ENCODE results near the gene PFDN4. TPM values are rescaled to one million over a fixed set of nuclear protein-coding genes. Genes with fewer than 3 reads are reported as not detected.

PFDN4 gene
- total RNA-seq, 1 donor from 2014 or later, result 28.4 TPM

- Mint-ChIP-seq H3K9me3 (no peaks in the 10 kb centered on the region), H3K4me3 (no peak overlapping the region)
- DNase-seq (ENCODE audit: extremely low spot score, unreplicated experiment), result no peak
Observed at GRCh38 chr20:54176610-54177009, 31.3 kb upstream of the PFDN4 start.

GRCh38 chr20:54177378-54177777 lies 30.5 kb upstream of the PFDN4 start:
- Mint-ChIP-seq H3K9me3 (no peaks in the 10 kb centered on the region), H3K27me3 (peaks cover 45% of the 10 kb centered on the region), H3K36me3 (no peaks in the 10 kb centered on the region), H3K4me1 (ENCODE audit: unreplicated experiment) (peaks cover 12% of the 10 kb centered on the region), H3K4me3 (no peak overlapping the region), H3K27ac (no peak overlapping the region)
- DNase-seq (ENCODE audit: extremely low spot score, unreplicated experiment), result no peak
- TF ChIP-seq, protein P1, sequence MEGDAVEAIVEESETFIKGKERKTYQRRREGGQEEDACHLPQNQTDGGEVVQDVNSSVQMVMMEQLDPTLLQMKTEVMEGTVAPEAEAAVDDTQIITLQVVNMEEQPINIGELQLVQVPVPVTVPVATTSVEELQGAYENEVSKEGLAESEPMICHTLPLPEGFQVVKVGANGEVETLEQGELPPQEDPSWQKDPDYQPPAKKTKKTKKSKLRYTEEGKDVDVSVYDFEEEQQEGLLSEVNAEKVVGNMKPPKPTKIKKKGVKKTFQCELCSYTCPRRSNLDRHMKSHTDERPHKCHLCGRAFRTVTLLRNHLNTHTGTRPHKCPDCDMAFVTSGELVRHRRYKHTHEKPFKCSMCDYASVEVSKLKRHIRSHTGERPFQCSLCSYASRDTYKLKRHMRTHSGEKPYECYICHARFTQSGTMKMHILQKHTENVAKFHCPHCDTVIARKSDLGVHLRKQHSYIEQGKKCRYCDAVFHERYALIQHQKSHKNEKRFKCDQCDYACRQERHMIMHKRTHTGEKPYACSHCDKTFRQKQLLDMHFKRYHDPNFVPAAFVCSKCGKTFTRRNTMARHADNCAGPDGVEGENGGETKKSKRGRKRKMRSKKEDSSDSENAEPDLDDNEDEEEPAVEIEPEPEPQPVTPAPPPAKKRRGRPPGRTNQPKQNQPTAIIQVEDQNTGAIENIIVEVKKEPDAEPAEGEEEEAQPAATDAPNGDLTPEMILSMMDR (conservative IDR thresholded peaks at IDR 0.05), result no peak

More at GRCh38 chr20:54176610-54177009, 31.3 kb upstream of the PFDN4 start:
- TF ChIP-seq, protein P1 (conservative IDR thresholded peaks at IDR 0.05), result no peak
- Mint-ChIP-seq H3K4me1 (ENCODE audit: unreplicated experiment) (peaks cover 12% of the 10 kb centered on the region), H3K27me3 (peaks cover 52% of the 10 kb centered on the region), H3K36me3 (no peaks in the 10 kb centered on the region), H3K27ac (no peak overlapping the region)

- TF ChIP-seq, protein P1 (conservative IDR thresholded peaks at IDR 0.05), result no peak
- Mint-ChIP-seq H3K27ac (no peak overlapping the region), H3K4me3 (no peak overlapping the region), H3K36me3 (no peaks in the 10 kb centered on the region), H3K9me3 (no peaks in the 10 kb centered on the region), H3K27me3 (peaks cover 39% of the 10 kb centered on the region), H3K4me1 (ENCODE audit: unreplicated experiment) (peaks cover 12% of the 10 kb centered on the region)
- no peak for DNase-seq (ENCODE audit: extremely low spot score, unreplicated experiment)
Observed at GRCh38 chr20:54178256-54178655, 29.6 kb upstream of the PFDN4 start.

GRCh38 chr20:54179946-54180345 lies 27.9 kb upstream of the PFDN4 start:
- TF ChIP-seq, protein P1 (conservative IDR thresholded peaks at IDR 0.05), result no peak
- peaks cover 5% of the 10 kb centered on the region for H3K4me1 Mint-ChIP-seq (ENCODE audit: unreplicated experiment)
- no peak for DNase-seq (ENCODE audit: extremely low spot score, unreplicated experiment)
- no peaks in the 10 kb centered on the region for H3K9me3 Mint-ChIP-seq
- no peak overlapping the region for H3K4me3 Mint-ChIP-seq
- peaks cover 28% of the 10 kb centered on the region for H3K27me3 Mint-ChIP-seq
- no peaks in the 10 kb centered on the region for H3K36me3 Mint-ChIP-seq
- H3K27ac Mint-ChIP-seq, result no peak overlapping the region

GRCh38 chr20:54180931-54181330 lies 27.0 kb upstream of the PFDN4 start:
- Mint-ChIP-seq H3K27ac (no peak overlapping the region), H3K27me3 (peaks cover 22% of the 10 kb centered on the region)

More at GRCh38 chr20:54180931-54181330, 27.0 kb upstream of the PFDN4 start:
- TF ChIP-seq, protein P1 (conservative IDR thresholded peaks at IDR 0.05), result no peak
- no peak overlapping the region for H3K4me3 Mint-ChIP-seq
- no peaks in the 10 kb centered on the region for H3K9me3 Mint-ChIP-seq
- no peaks in the 10 kb centered on the region for H3K36me3 Mint-ChIP-seq
- no peak for DNase-seq (ENCODE audit: extremely low spot score, unreplicated experiment)
- H3K4me1 Mint-ChIP-seq (ENCODE audit: unreplicated experiment), result peaks cover 7% of the 10 kb centered on the region
